Measurements from ENCODE around the gene TSR1. TPM values are rescaled to one million over a fixed set of nuclear protein-coding genes. Genes with fewer than 3 reads are reported as not detected.

The TSR1 gene
- total RNA-seq, 2 experiments from 2014 or later, result 55.1 to 55.9 TPM

- no peak for DNase-seq
- intact Hi-C loops (cut with micrococcal nuclease), result no loop called here
- Mint-ChIP-seq H3K36me3 (peaks cover 53% of the 10 kb centered on the region), H3K27ac (no peak overlapping the region), H3K4me1 (ENCODE audit: low read depth) (peaks cover 61% of the 10 kb centered on the region), H3K27me3 (no peaks in the 10 kb centered on the region), H3K4me3 (no peak overlapping the region), H3K9me3 (no peaks in the 10 kb centered on the region)
- ChIA-PET POLR2A (interaction anchor here (1.2 kb wide), 1 partner anchor 215 kb away, joined by 3 read pairs; the partner anchor contains the start of gene METTL16), CTCF (interaction anchor here (1.2 kb wide), 1 partner anchor 52 kb away, joined by 3 read pairs; no protein-coding TSS in a partner anchor)
Measured at GRCh38 chr17:2297023-2297422, 39.2 kb downstream of the TSR1 start.

- peak; percentile 25 for DNase-seq
- H3K4me1 Mint-ChIP-seq (ENCODE audit: low read depth), result peaks cover 50% of the 10 kb centered on the region
- CTCF ChIA-PET, result interaction anchor here (0.6 to 1.9 kb wide), 3 partner anchors 12 to 241 kb away, joined by 3 to 8 read pairs (median 4); partner anchors contain the start of gene HIC1
- no peaks in the 10 kb centered on the region for H3K27me3 Mint-ChIP-seq
- H3K4me3 Mint-ChIP-seq, result no peak overlapping the region
- intact Hi-C loops (cut with micrococcal nuclease), result no loop called here
- H3K9me3 Mint-ChIP-seq, result no peaks in the 10 kb centered on the region
- peak overlapping the region; percentile 13 for H3K27ac Mint-ChIP-seq
- POLR2A ChIA-PET, result interaction anchor here (1.1 kb wide), 1 partner anchor 241 kb away, joined by 3 read pairs; the partner anchor contains the start of gene HIC1
- H3K36me3 Mint-ChIP-seq, result peaks cover 62% of the 10 kb centered on the region
Measured at GRCh38 chr17:2295575-2295974, 40.7 kb downstream of the TSR1 start.

GRCh38 chr17:2292100-2292499, 44.2 kb downstream of the TSR1 start:
- H3K4me1 Mint-ChIP-seq (ENCODE audit: low read depth), result peaks cover 27% of the 10 kb centered on the region
- no peak overlapping the region for H3K4me3 Mint-ChIP-seq
- H3K27me3 Mint-ChIP-seq, result no peaks in the 10 kb centered on the region
- ChIA-PET CTCF (interaction anchor here (0.8 kb wide), 1 partner anchor 238 kb away, joined by 3 read pairs; no protein-coding TSS in a partner anchor), POLR2A (interaction anchor here (1.2 kb wide), 1 partner anchor 11 kb away, joined by 4 read pairs; no protein-coding TSS in a partner anchor)
- DNase-seq, result no peak
- H3K9me3 Mint-ChIP-seq, result no peaks in the 10 kb centered on the region
- peaks cover 48% of the 10 kb centered on the region for H3K36me3 Mint-ChIP-seq
- H3K27ac Mint-ChIP-seq, result no peak overlapping the region
- intact Hi-C loops (cut with micrococcal nuclease), result no loop called here

- ChIA-PET POLR2A (no interaction called here), CTCF (no interaction called here)
- no peak overlapping the region for H3K27ac Mint-ChIP-seq
- no peaks in the 10 kb centered on the region for H3K27me3 Mint-ChIP-seq
- intact Hi-C loops (cut with micrococcal nuclease), result no loop called here
- DNase-seq, result no peak
- no peaks in the 10 kb centered on the region for H3K9me3 Mint-ChIP-seq
- peaks cover 36% of the 10 kb centered on the region for H3K36me3 Mint-ChIP-seq
- H3K4me3 Mint-ChIP-seq, result no peak overlapping the region
- peaks cover 11% of the 10 kb centered on the region for H3K4me1 Mint-ChIP-seq (ENCODE audit: low read depth)
Measured at GRCh38 chr17:2289878-2290478, 46.3 kb downstream of the TSR1 start.

- no peaks in the 10 kb centered on the region for H3K27me3 Mint-ChIP-seq
- H3K36me3 Mint-ChIP-seq, result peaks cover 37% of the 10 kb centered on the region
- POLR2A ChIA-PET, result interaction anchor here (0.6 to 1.3 kb wide), 3 partner anchors 18 to 229 kb away, joined by 3 to 4 read pairs (median 4); partner anchors contain the start of gene HIC1
- intact Hi-C loops (cut with micrococcal nuclease), result loop anchor here (5.0 kb wide), 1 partner anchor 41 kb away; no protein-coding TSS in a partner anchor
- H3K9me3 Mint-ChIP-seq, result no peaks in the 10 kb centered on the region
- H3K27ac Mint-ChIP-seq, result no peak overlapping the region
- H3K4me3 Mint-ChIP-seq, result no peak overlapping the region
- no peak for DNase-seq
- CTCF ChIA-PET, result interaction anchor here (0.6 to 6.5 kb wide), 20 partner anchors 12 to 562 kb away, joined by 3 to 96 read pairs (median 4); partner anchors contain the start of gene HIC1
- H3K4me1 Mint-ChIP-seq (ENCODE audit: low read depth), result peaks cover 11% of the 10 kb centered on the region
Measured at GRCh38 chr17:2283302-2283701, 53.0 kb downstream of the TSR1 start.

- Mint-ChIP-seq H3K36me3 (peaks cover 33% of the 10 kb centered on the region), H3K4me3 (no peak overlapping the region), H3K27ac (peak overlapping the region; percentile 33), H3K4me1 (ENCODE audit: low read depth) (peaks cover 12% of the 10 kb centered on the region), H3K9me3 (no peaks in the 10 kb centered on the region), H3K27me3 (no peaks in the 10 kb centered on the region)
- ChIA-PET POLR2A (interaction anchor here (0.6 to 1.5 kb wide), 4 partner anchors 17 to 228 kb away, joined by 3 to 4 read pairs (median 4); partner anchors contain the start of gene HIC1), CTCF (interaction anchor here (0.7 to 6.5 kb wide), 21 partner anchors 11 to 399 kb away, joined by 3 to 96 read pairs (median 4); partner anchors contain the start of gene HIC1)
- DNase-seq, result no peak
- intact Hi-C loops (cut with micrococcal nuclease), result loop anchor here (1.0 to 5.0 kb wide), 3 partner anchors 16 to 228 kb away; no protein-coding TSS in a partner anchor
Measured at GRCh38 chr17:2282297-2282873, 53.9 kb downstream of the TSR1 start.

GRCh38 chr17:2279707-2280106, 56.5 kb downstream of the TSR1 start:
- Mint-ChIP-seq H3K27ac (no peak overlapping the region), H3K36me3 (peaks cover 37% of the 10 kb centered on the region), H3K4me1 (ENCODE audit: low read depth) (peaks cover 32% of the 10 kb centered on the region), H3K27me3 (no peaks in the 10 kb centered on the region), H3K9me3 (no peaks in the 10 kb centered on the region), H3K4me3 (no peak overlapping the region)
- intact Hi-C loops (cut with micrococcal nuclease), result loop anchor here (5.0 kb wide), 1 partner anchor 37 kb away; no protein-coding TSS in a partner anchor
- ChIA-PET CTCF (interaction anchor here (0.6 to 6.5 kb wide), 4 partner anchors 35 to 227 kb away, joined by 3 to 96 read pairs (median 29); partner anchors contain the start of gene HIC1), POLR2A (no interaction called here)
- DNase-seq, result no peak

- CTCF ChIA-PET, result no interaction called here
- H3K4me1 Mint-ChIP-seq (ENCODE audit: low read depth), result peaks cover 40% of the 10 kb centered on the region
- H3K27me3 Mint-ChIP-seq, result no peaks in the 10 kb centered on the region
- DNase-seq, result no peak
- H3K9me3 Mint-ChIP-seq, result no peaks in the 10 kb centered on the region
- POLR2A ChIA-PET, result no interaction called here
- H3K27ac Mint-ChIP-seq, result no peak overlapping the region
- no peak overlapping the region for H3K4me3 Mint-ChIP-seq
- intact Hi-C loops (cut with micrococcal nuclease), result no loop called here
- H3K36me3 Mint-ChIP-seq, result peaks cover 37% of the 10 kb centered on the region
Measured at GRCh38 chr17:2277429-2278170, 58.7 kb downstream of the TSR1 start.

- intact Hi-C loops (cut with micrococcal nuclease), result no loop called here
- peaks cover 27% of the 10 kb centered on the region for H3K36me3 Mint-ChIP-seq
- H3K4me3 Mint-ChIP-seq, result no peak overlapping the region
- peaks cover 43% of the 10 kb centered on the region for H3K4me1 Mint-ChIP-seq (ENCODE audit: low read depth)
- peak overlapping the region; percentile 78 for H3K27ac Mint-ChIP-seq
- POLR2A ChIA-PET, result interaction anchor here (0.6 to 1.1 kb wide), 3 partner anchors 12 to 216 kb away, joined by 4 to 5 read pairs (median 4); no protein-coding TSS in a partner anchor
- H3K9me3 Mint-ChIP-seq, result no peaks in the 10 kb centered on the region
- H3K27me3 Mint-ChIP-seq, result no peaks in the 10 kb centered on the region
- DNase-seq, result no peak
- CTCF ChIA-PET, result interaction anchor here (1.0 to 2.1 kb wide), 3 partner anchors 31 to 977 kb away, joined by 3 to 6 read pairs (median 3); no protein-coding TSS in a partner anchor
Measured at GRCh38 chr17:2275722-2276121, 60.5 kb downstream of the TSR1 start.

GRCh38 chr17:2274414-2274813, 61.8 kb downstream of the TSR1 start:
- intact Hi-C loops (cut with micrococcal nuclease), result no loop called here
- POLR2A ChIA-PET, result no interaction called here
- CTCF ChIA-PET, result no interaction called here
- Mint-ChIP-seq H3K27me3 (no peaks in the 10 kb centered on the region), H3K36me3 (peaks cover 26% of the 10 kb centered on the region), H3K27ac (peak overlapping the region; percentile 26), H3K9me3 (no peaks in the 10 kb centered on the region), H3K4me1 (ENCODE audit: low read depth) (peaks cover 55% of the 10 kb centered on the region), H3K4me3 (no peak overlapping the region)
- DNase-seq, result no peak

All from activated CD4-positive, alpha-beta memory T cell treated with anti-CD3 and anti-CD28 coated beads for 36 hours (primary cell).